SK-N-SH (cell line): Measurements from ENCODE around the gene ING2. TPM values are rescaled to one million over a fixed set of nuclear protein-coding genes. Genes with fewer than 3 reads are reported as not detected.

Experiments
- CTCF ChIA-PET: fragments of 300-600, 350-600 bp; formaldehyde crosslinking; extraction: SDS; loops from one replicate; lab custom pipeline; 2021; lab: Yijun Ruan, JAX
- POLR2A ChIA-PET: fragments of 350-600 bp; sonication (Branson Sonifier 250); formaldehyde crosslinking; extraction: SDS; loops from one replicate; lab custom pipeline; 2020; ENCODE audit warnings: antibody characterized with exemption, inconsistent platforms; lab: Yijun Ruan, JAX
- DNase-seq: peaks from one replicate; pipeline ENCODE4 v3.0.0; 2012
- H2AFZ ChIP-seq: fragments of 200-600 bp; sonication (generic); 2 replicates; pipeline ENCODE4 v1.8.1; 2016; ENCODE audit warnings: antibody characterized with exemption, mild to moderate bottlenecking, low read depth
- H3F3A ChIP-seq: fragments of 200-600 bp; sonication (generic); replicated peaks from 2 replicates; pipeline ENCODE3; 2016; ENCODE audit warnings: antibody characterized with exemption, mild to moderate bottlenecking; ENCODE audit not compliant: insufficient read depth
- H3K27ac ChIP-seq, 2 experiments: fragments of 200-500 bp in 1 of 2; fragments of 200-600 bp in 1 of 2; sonication (Bioruptor generic) in 1 of 2; sonication (generic), shearing (Covaris generic) in 1 of 2; 2 replicates each; pipeline versions ENCODE4 v1.5.1 to v1.6.1; 2014 to 2016; ENCODE audit warnings: low read depth in 2 of 2, inconsistent platforms in 1 of 2, low read length in 1 of 2, mild to moderate bottlenecking in 1 of 2, mixed read lengths in 1 of 2
- H3K27me3 ChIP-seq: fragments of 200-600 bp; sonication (generic), shearing (Covaris generic); 2 replicates; pipeline ENCODE4 v1.6.1; 2016; ENCODE audit warnings: mixed run types; ENCODE audit not compliant: insufficient read depth
- H3K36me3 ChIP-seq, 2 experiments: fragments of 200-500 bp in 1 of 2; fragments of 200-600 bp in 1 of 2; sonication (Bioruptor generic) in 1 of 2; sonication (generic) in 1 of 2; replicated peaks in 1 of 2; 2 replicates each; pipeline versions ENCODE3 to v1.5.1; 2014 to 2016; ENCODE audit warnings: low read length in 1 of 2, mild to moderate bottlenecking in 1 of 2; ENCODE audit not compliant: insufficient read depth in 2 of 2, control insufficient read depth in 1 of 2
- H3K4me1 ChIP-seq, 2 experiments: fragments of 200-500 bp in 1 of 2; fragments of 200-600 bp in 1 of 2; sonication (Bioruptor generic) in 1 of 2; sonication (generic), shearing (Covaris generic) in 1 of 2; 2 replicates each; pipeline versions ENCODE4 v1.5.1 to v1.6.1; 2014 to 2016; ENCODE audit warnings: low read depth in 1 of 2, low read length in 1 of 2, mixed run types in 1 of 2; ENCODE audit not compliant: insufficient read depth in 2 of 2, control insufficient read depth in 1 of 2
- H3K4me2 ChIP-seq: fragments of 200-600 bp; sonication (generic), shearing (Covaris generic); 2 replicates; pipeline ENCODE4 v1.6.1; 2017; ENCODE audit warnings: mixed run types
- H3K4me3 ChIP-seq, 2 experiments: fragments of 200-500 bp in 1 of 2; fragments of 200-600 bp in 1 of 2; sonication (Bioruptor generic) in 1 of 2; sonication (generic), shearing (Covaris generic) in 1 of 2; 2 replicates each; pipeline versions ENCODE4 v1.5.1 to v1.8.1; 2014 to 2016; ENCODE audit warnings: low read depth in 2 of 2, inconsistent platforms in 1 of 2, low read length in 1 of 2, mild to moderate bottlenecking in 1 of 2, mixed read lengths in 1 of 2, moderate library complexity in 1 of 2
- H3K79me2 ChIP-seq: fragments of 200-600 bp; sonication (generic); 2 replicates; pipeline ENCODE4 v1.8.1; 2017; ENCODE audit warnings: mild to moderate bottlenecking; ENCODE audit not compliant: insufficient read depth
- H3K9ac ChIP-seq: fragments of 200-600 bp; sonication (generic); 2 replicates; pipeline ENCODE4 v1.6.1; 2017; ENCODE audit warnings: mixed run types
- H3K9me2 ChIP-seq: fragments of 200-600 bp; sonication (generic); 2 replicates; pipeline ENCODE4 v1.6.1; 2017; ENCODE audit warnings: mixed run types
- H3K9me3 ChIP-seq: fragments of 200-600 bp; sonication (generic); 2 replicates; pipeline ENCODE4 v1.6.1; 2017; ENCODE audit warnings: mixed run types, mild to moderate bottlenecking, moderate library complexity
- H4K20me1 ChIP-seq: fragments of 200-600 bp; sonication (generic); 2 replicates; pipeline ENCODE4 v1.6.1; 2017; ENCODE audit warnings: mild to moderate bottlenecking, mixed run types; ENCODE audit not compliant: insufficient read depth
- FOSL2 ChIP-seq: IDR thresholded peaks from 2 replicates; pipeline ENCODE4 v1.4.0; 2012; ENCODE audit warnings: low read depth, mild to moderate bottlenecking, moderate library complexity, borderline replicate concordance
- FOXM1 ChIP-seq: IDR thresholded peaks from 2 replicates; pipeline ENCODE4 v1.4.0; 2012; ENCODE audit warnings: low read depth, mild to moderate bottlenecking
- POLR2AphosphoS5 ChIP-seq: IDR thresholded peaks from 2 replicates; pipeline ENCODE4 v1.6.1; 2012; ENCODE audit warnings: low read depth, low read length
- RFX5 ChIP-seq: IDR thresholded peaks from 2 replicates; pipeline ENCODE4 v1.6.1; 2012; ENCODE audit warnings: mild to moderate bottlenecking, improper control_type of control experiment, low read length
- SIN3A ChIP-seq: IDR thresholded peaks from 2 replicates; pipeline ENCODE4 v1.6.1; 2012; ENCODE audit warnings: low read depth, mild to moderate bottlenecking, low read length, moderate library complexity, borderline replicate concordance
- TAF1 ChIP-seq: IDR thresholded peaks from 2 replicates; pipeline ENCODE4 v1.6.1; 2012; ENCODE audit warnings: low read depth, mild to moderate bottlenecking, low read length, moderate library complexity, borderline replicate concordance
- WGBS: methylation state at CpG from one replicate; pipeline ENCODE4 v1.1.6; 2017; ENCODE audit warnings: low lambda C conversion rate; 5-methylcytosine and 5-hydroxymethylcytosine counted together
- polyA plus RNA-seq, 3 experiments: library from polyadenylated mRNA; depleted of rRNA; stranded (reverse); fragments of >200 nt; gene quantifications; 2 replicates each; pipeline ENCODE4 v1.2.3, GENCODE V29; 2012
- TF ChIP-seq, protein P1 (sequence below): IDR thresholded peaks from 2 replicates; pipeline ENCODE4 v1.4.0; 2012; ENCODE audit warnings: low read depth
- TF ChIP-seq, protein P2 (sequence below): IDR thresholded peaks from 2 replicates; pipeline ENCODE4 v1.4.0; 2012; ENCODE audit warnings: low read depth, borderline replicate concordance
- TF ChIP-seq, protein P3 (sequence below): IDR thresholded peaks from 2 replicates; pipeline ENCODE4 v1.6.1; 2012; ENCODE audit warnings: mild to moderate bottlenecking, low read depth, low read length, moderate library complexity
- TF ChIP-seq, protein P4 (sequence below): fragments of 150-350 bp; IDR thresholded peaks from 2 replicates; pipeline ENCODE4 v1.6.1; 2017; ENCODE audit warnings: antibody characterized with exemption, low read length, low read depth, borderline replicate concordance

ING2 gene, protein sequence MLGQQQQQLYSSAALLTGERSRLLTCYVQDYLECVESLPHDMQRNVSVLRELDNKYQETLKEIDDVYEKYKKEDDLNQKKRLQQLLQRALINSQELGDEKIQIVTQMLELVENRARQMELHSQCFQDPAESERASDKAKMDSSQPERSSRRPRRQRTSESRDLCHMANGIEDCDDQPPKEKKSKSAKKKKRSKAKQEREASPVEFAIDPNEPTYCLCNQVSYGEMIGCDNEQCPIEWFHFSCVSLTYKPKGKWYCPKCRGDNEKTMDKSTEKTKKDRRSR
- 14.1 and 15.1 TPM in 2 replicates for polyA plus RNA-seq (2012; rRNA removed)
- polyA plus RNA-seq (2012; cell fraction: cytosol; rRNA removed): 20.3 and 28.3 TPM in 2 replicates
- 3.9 and 4.3 TPM in 2 replicates for polyA plus RNA-seq (2012; cell fraction: nucleus; rRNA removed)

DNA sequence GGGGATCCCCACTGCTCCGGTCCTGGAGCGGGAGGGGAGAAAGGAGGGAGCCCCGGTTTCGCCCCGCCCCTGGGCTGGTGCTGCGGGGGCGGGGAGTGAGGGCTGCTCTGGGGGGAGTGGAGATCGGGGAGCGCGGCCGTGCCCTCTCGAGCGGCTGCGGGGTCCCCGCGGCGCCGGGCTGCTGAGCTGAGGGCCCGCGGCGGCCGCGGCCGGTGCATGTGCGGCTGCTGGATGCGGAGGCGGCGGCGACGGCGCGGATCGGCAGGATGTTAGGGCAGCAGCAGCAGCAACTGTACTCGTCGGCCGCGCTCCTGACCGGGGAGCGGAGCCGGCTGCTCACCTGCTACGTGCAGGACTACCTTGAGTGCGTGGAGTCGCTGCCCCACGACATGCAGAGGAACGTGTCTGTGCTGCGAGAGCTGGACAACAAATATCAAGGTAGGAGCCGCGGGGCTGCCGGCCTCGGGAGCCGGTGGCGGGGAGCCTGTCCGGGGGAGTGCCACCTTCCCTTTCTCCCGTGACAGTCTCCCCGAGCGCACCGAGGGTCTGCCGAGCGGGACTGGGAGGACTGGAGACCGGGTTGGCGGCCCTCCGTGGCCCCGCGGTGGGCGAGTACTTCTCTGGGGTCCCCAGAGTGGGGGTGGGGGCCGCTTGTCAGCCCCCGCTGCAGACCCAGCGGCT, at the start of gene ING2:
Gene ING2, plus strand, starts transcription at position 129 of the 681 bp plus-strand sequence. Its CDS starts 138 bp downstream, at position 267.
- TF ChIP-seq, protein P1, sequence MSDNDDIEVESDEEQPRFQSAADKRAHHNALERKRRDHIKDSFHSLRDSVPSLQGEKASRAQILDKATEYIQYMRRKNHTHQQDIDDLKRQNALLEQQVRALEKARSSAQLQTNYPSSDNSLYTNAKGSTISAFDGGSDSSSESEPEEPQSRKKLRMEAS: 0 out of 2 replicates have a peak, but pooled peaks have one; percentile 5
- no peak for TF ChIP-seq SIN3A
- Histone ChIP-seq H3K9me2 (no peaks in the 10 kb centered on the region), H3K4me2 (peak within 1 kb of the TSS; percentile 83), H3F3A (peaks cover 4% of the 10 kb centered on the region), H3K27ac (peak within 1 kb of the TSS; percentile 97 to 98), H2AFZ (peak within 1 kb of the TSS; percentile 93), H3K9me3 (no peaks in the 10 kb centered on the region), H3K79me2 (peaks cover 58% of the 10 kb centered on the region), H3K36me3 (no peaks in the 10 kb centered on the region), H3K4me3 (peak within 1 kb of the TSS; percentile 89 to 96), H3K4me1 (peaks cover 4 to 9% of the 10 kb centered on the region in 2 experiments; a peak in 3 of 4 replicates), H3K27me3 (no peaks in the 10 kb centered on the region), H3K9ac (peak within 1 kb of the TSS; percentile 90), H4K20me1 (no peaks in the 10 kb centered on the region; the same call in 1 of the 2 replicates)
- peak; percentile 89 for DNase-seq
- POLR2A ChIA-PET: interaction anchor here (1.1 to 1.6 kb wide), 3 partner anchors 61 to 95 kb away, joined by 3 to 5 read pairs (median 4); partner anchors contain the start of gene CDKN2AIP
- CTCF ChIA-PET: interaction anchor here (1.2 to 2.5 kb wide), 2 partner anchors 95 to 660 kb away, joined by 3 to 12 read pairs; no protein-coding TSS in a partner anchor
- WGBS: 0% methylated on average over 2 of the region's 68 CpGs

DNA sequence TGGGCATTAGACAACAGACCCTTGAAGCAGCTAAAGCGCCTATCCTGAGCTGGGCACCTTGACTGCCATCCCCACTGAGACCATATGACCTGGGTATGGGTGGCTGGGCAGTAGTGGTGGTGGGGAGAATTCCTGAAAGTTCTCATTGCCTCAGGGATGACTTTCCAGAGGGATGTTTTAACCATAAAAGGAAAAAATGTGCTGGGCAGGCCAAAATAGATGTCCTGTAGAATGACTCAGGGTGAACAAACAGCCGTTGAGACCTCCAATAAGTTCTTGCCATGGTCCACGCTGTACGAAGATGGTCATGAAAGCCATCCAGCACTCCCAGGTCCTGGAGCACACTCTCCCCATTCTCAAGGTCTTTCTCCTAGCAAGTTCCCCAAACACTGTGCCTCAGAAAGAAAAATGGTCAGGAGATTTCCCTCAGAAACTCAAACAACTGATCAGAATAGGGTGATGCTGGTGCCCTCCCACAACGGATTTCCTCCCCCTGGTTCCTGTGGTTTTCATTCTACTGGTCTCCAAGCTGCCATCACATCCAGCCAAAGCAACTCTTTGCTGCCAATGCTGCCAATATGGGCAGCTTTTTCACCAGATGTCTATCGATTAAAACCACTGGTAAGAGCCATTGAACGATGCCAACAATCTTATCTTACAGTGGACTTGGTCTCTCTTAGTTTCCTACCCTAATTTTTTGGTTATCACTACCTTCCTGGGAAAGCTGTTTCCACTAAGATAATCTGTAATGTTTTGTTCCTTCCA, 49.2 kb upstream of the ING2 start:
- H3K27me3 ChIP-seq: no peaks in the 10 kb centered on the region
- H3K27ac ChIP-seq: no peak overlapping the region
- no peak overlapping the region for H3K9ac ChIP-seq
- no peaks in the 10 kb centered on the region for H3K4me1 ChIP-seq
- POLR2A ChIA-PET: no interaction called here
- H3K36me3 ChIP-seq: peaks cover 2 to 8% of the 10 kb centered on the region in 2 experiments
- no peaks in the 10 kb centered on the region for H3K9me3 ChIP-seq
- H3K4me3 ChIP-seq: no peak overlapping the region
- DNase-seq: no peak
- no peak overlapping the region for H2AFZ ChIP-seq
- WGBS: 83% methylated on average over 7 of the region's 7 CpGs
- no peaks in the 10 kb centered on the region for H3K9me2 ChIP-seq
- CTCF ChIA-PET: no interaction called here
- H4K20me1 ChIP-seq: no peaks in the 10 kb centered on the region
- no peak overlapping the region for H3K4me2 ChIP-seq
- TF ChIP-seq FOXM1: no peak
- TF ChIP-seq FOSL2: no peak
- TF ChIP-seq RFX5: no peak
- TF ChIP-seq, protein P2, sequence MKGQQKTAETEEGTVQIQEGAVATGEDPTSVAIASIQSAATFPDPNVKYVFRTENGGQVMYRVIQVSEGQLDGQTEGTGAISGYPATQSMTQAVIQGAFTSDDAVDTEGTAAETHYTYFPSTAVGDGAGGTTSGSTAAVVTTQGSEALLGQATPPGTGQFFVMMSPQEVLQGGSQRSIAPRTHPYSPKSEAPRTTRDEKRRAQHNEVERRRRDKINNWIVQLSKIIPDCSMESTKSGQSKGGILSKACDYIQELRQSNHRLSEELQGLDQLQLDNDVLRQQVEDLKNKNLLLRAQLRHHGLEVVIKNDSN: no peak
- TF ChIP-seq, protein P3, sequence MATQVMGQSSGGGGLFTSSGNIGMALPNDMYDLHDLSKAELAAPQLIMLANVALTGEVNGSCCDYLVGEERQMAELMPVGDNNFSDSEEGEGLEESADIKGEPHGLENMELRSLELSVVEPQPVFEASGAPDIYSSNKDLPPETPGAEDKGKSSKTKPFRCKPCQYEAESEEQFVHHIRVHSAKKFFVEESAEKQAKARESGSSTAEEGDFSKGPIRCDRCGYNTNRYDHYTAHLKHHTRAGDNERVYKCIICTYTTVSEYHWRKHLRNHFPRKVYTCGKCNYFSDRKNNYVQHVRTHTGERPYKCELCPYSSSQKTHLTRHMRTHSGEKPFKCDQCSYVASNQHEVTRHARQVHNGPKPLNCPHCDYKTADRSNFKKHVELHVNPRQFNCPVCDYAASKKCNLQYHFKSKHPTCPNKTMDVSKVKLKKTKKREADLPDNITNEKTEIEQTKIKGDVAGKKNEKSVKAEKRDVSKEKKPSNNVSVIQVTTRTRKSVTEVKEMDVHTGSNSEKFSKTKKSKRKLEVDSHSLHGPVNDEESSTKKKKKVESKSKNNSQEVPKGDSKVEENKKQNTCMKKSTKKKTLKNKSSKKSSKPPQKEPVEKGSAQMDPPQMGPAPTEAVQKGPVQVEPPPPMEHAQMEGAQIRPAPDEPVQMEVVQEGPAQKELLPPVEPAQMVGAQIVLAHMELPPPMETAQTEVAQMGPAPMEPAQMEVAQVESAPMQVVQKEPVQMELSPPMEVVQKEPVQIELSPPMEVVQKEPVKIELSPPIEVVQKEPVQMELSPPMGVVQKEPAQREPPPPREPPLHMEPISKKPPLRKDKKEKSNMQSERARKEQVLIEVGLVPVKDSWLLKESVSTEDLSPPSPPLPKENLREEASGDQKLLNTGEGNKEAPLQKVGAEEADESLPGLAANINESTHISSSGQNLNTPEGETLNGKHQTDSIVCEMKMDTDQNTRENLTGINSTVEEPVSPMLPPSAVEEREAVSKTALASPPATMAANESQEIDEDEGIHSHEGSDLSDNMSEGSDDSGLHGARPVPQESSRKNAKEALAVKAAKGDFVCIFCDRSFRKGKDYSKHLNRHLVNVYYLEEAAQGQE: no peak
- TF ChIP-seq POLR2AphosphoS5: no peak
- no peak for TF ChIP-seq TAF1
- TF ChIP-seq, protein P4, sequence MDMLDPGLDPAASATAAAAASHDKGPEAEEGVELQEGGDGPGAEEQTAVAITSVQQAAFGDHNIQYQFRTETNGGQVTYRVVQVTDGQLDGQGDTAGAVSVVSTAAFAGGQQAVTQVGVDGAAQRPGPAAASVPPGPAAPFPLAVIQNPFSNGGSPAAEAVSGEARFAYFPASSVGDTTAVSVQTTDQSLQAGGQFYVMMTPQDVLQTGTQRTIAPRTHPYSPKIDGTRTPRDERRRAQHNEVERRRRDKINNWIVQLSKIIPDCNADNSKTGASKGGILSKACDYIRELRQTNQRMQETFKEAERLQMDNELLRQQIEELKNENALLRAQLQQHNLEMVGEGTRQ: no peak
- H3F3A ChIP-seq: peaks cover 2% of the 10 kb centered on the region
- peaks cover 14% of the 10 kb centered on the region; the same call in 1 of the 2 replicates for H3K79me2 ChIP-seq
